ENCODE measurements around the gene PRICKLE2.

The PRICKLE2 gene

DNA sequence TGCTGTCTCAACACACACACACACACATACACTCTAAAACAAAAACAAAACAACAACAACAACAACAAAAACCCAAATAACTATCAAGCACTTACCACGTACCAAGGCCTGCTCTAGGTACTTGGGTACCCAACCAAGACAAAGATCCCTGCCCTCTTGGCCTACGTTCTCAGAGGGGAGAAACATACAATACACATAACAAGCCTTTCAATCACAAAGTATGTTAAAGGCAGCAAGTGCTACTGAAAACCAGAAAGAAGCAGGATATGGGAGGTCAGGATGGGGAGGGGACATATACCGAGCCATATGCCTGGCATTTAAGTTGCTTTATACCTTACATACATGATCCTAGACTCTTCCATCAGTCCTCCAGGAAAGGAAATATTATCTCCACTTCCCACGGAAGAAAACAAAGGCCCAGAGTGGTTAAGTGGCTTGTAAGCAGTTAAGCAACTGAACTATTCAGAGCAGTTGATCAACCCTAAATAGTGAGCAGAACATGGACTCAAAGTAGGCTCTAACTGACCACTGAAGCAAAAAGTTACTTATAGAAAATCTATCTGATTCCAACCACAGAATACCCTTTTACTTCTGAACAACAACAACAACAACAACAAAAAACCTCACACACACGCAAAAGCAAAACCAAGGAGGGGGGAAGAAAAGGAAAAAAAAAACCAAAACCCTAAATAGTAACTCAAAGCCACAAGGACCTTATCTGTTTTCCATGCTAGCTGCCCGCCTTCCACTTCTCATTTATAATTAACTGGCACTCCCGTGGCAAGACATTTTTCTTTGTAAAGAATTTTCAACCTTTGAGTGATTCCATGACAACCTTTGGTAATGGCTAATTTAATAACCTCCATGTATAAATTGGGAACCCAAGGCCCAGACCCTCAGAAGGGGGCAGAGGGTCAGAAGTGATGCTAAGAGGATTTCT, 21.0 kb downstream of the PRICKLE2 start:
- no peak overlapping the region for H3K4me3 ChIP-seq
- no peak for DNase-seq (ENCODE audit: low spot score)
- H3K27ac ChIP-seq: peak overlapping the region in 1 of 2 donors; percentile 34
- no peak for TF ChIP-seq CTCF (IDR thresholded peaks at IDR 0.05)

DNA sequence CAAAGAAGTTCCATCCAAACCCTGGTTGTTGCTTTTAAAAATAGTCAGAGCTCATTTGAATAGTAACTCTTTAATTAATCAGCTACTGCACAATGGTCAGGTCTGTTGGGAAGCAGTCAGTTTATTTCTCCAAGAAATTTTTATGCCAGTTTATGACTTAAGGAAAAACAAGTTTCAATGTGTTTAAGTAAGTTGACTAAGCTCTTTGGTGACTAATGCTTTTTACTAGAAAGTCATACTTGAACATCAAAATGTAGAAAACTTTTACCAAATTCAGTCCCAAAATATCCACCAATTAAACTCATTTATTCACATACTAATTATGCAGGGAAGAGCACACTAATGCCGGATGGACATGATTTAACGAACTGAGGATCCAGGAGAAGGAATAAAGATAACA, 22.1 kb downstream of the PRICKLE2 start:
- DNase-seq (ENCODE audit: low spot score): no peak
- H3K27ac ChIP-seq: no peak overlapping the region
- no peak for TF ChIP-seq CTCF (IDR thresholded peaks at IDR 0.05)
- no peak overlapping the region for H3K4me3 ChIP-seq

DNA sequence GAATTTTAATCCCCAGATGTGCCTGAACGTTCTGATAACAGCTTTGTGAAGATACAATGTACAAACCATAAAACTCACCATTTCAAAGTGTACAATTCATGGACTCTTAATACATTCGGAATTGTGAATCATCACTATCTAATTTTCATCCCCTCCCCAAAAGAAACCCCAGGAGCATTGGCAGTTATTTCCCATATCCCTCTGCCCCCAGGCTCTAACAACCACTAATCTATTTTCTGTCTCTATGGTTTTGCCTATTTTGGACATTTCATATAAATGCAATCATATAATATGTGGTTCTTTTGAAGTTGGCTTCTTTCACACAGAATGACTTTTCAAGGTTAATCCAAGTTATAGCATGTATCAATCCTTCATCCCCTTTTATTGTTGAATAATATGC, 25.3 kb downstream of the PRICKLE2 start:
- H3K27ac ChIP-seq: no peak overlapping the region
- no peak for DNase-seq (ENCODE audit: low spot score)
- TF ChIP-seq CTCF (IDR thresholded peaks at IDR 0.05): no peak
- H3K4me3 ChIP-seq: no peak overlapping the region

DNA sequence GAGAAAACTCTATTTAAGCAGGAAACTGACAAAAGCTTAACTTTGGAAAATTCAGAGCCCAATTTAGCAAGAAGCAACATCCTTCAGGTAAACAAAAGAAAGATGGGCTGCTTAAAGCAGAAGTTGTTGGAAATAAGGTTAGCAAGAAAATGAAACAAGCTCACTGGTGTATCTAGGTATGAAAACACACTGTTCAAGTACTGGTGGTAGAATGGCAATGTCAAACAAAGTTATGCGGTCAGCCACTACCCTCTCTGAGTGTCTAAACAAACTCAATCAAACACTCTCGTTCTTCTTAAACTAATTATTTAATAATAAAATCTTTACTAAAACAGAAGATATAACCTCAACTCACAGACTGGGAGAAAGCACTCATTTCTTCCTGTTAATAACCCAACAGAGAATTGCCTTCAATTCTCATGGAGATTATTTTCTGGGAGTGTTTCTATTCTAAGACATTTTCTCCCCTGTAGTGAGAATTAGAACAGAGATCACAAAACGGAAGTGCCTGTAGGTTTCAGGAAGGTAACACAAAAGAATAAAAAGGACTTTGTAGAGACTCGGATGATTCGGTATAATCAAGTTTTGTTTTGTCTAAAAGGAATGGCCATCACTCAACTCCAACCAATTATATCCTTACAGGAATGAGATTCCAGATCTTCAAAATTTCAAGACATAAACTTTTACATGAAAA, 28.9 kb downstream of the PRICKLE2 start:
- Histone ChIP-seq H3K27ac (no peak overlapping the region), H3K4me3 (no peak overlapping the region)
- no peak for TF ChIP-seq CTCF (IDR thresholded peaks at IDR 0.05)
- DNase-seq (ENCODE audit: low spot score): no peak

DNA sequence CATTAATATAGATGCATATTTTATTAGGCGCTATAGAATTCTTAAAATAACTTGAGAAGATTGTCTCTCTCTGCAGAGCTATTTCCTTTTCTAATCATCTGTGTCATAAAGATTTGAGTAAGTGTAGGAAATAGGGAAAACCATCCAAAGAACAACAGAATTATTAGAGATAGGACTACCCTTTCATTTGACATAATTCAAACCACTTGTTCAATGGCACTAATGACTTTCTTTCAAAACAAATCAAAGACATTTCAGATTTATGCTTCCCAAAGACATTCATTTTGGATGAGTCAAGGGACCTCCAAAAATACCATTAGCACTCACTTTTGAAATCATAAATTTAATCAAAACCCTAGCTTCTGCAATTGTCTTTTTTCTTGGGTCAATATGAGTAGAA, 29.5 kb downstream of the PRICKLE2 start:
- H3K27ac ChIP-seq: no peak overlapping the region
- H3K4me3 ChIP-seq: no peak overlapping the region
- no peak for TF ChIP-seq CTCF (IDR thresholded peaks at IDR 0.05)

GRCh38 chr3:64191822-64192221, 33.4 kb downstream of the PRICKLE2 start:
- TF ChIP-seq CTCF (IDR thresholded peaks at IDR 0.05): no peak
- Histone ChIP-seq H3K4me3 (no peak overlapping the region), H3K27ac (no peak overlapping the region)
- DNase-seq (ENCODE audit: low spot score): no peak

More for the DNA sequence above, 29.5 kb downstream of the PRICKLE2 start:
- DNase-seq (ENCODE audit: low spot score): no peak

All from coronary artery (tissue), 2 donors.